GM23338 (cell line): ENCODE data around the gene WDR1.

Experiments
- CTCF ChIP-seq, 2 experiments: fragments of 200-600 bp in 1 of 2; sonication (generic) in 1 of 2; conservative IDR thresholded peaks; 2 replicates each; pipeline versions ENCODE4 v1.5.1 to v1.6.1; 2016 to 2017; ENCODE audit warnings: antibody characterized with exemption in 2 of 2, low read depth in 2 of 2, mild to moderate bottlenecking in 2 of 2, moderate library complexity in 1 of 2
- EZH2 ChIP-seq: fragments of 200-600 bp; sonication (generic); IDR thresholded peaks from one replicate; pipeline ENCODE4 v1.8.0; 2017; ENCODE audit warnings: antibody characterized with exemption, mild to moderate bottlenecking, low read depth; ENCODE audit not compliant: unreplicated experiment
- POLR2AphosphoS5 ChIP-seq: IDR thresholded peaks from 2 replicates; pipeline ENCODE4 v1.6.1; 2016; ENCODE audit warnings: antibody characterized with exemption, low read depth
- TF ChIP-seq, protein P1 (sequence below): IDR thresholded peaks from one replicate; pipeline ENCODE4 v1.6.1; 2018; ENCODE audit warnings: antibody characterized with exemption; ENCODE audit not compliant: unreplicated experiment

DNA sequence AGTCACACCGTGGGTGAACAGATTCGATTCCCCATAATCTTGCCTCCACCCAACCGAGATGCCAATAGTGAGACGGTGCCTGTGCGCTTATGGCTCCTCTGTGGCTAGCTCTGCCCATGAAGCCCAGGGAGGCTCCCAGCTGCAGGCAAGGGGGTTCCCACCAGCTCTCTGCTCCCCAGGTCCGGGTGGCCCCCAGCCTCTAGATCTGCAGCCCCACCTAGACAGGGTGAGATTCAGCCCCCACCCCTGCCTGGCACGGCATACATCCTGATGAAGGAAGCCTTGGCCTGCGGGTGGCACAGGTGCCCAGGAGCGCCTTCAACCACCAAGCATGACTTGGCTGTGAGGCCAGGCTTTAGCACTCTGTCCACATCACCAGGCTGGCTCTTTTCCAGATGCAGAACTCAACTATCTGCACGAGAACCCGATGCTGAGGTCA lies 40.6 kb downstream of the WDR1 start:
- TF ChIP-seq CTCF (conservative IDR thresholded peaks at IDR 0.05; ENCODE audit: low read depth in 2 of 2) (no peak), EZH2 (no peak), POLR2AphosphoS5 (no peak)
- TF ChIP-seq, protein P1, sequence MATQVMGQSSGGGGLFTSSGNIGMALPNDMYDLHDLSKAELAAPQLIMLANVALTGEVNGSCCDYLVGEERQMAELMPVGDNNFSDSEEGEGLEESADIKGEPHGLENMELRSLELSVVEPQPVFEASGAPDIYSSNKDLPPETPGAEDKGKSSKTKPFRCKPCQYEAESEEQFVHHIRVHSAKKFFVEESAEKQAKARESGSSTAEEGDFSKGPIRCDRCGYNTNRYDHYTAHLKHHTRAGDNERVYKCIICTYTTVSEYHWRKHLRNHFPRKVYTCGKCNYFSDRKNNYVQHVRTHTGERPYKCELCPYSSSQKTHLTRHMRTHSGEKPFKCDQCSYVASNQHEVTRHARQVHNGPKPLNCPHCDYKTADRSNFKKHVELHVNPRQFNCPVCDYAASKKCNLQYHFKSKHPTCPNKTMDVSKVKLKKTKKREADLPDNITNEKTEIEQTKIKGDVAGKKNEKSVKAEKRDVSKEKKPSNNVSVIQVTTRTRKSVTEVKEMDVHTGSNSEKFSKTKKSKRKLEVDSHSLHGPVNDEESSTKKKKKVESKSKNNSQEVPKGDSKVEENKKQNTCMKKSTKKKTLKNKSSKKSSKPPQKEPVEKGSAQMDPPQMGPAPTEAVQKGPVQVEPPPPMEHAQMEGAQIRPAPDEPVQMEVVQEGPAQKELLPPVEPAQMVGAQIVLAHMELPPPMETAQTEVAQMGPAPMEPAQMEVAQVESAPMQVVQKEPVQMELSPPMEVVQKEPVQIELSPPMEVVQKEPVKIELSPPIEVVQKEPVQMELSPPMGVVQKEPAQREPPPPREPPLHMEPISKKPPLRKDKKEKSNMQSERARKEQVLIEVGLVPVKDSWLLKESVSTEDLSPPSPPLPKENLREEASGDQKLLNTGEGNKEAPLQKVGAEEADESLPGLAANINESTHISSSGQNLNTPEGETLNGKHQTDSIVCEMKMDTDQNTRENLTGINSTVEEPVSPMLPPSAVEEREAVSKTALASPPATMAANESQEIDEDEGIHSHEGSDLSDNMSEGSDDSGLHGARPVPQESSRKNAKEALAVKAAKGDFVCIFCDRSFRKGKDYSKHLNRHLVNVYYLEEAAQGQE = no peak
